Measurements from ENCODE around the gene HMBS. TPM values are rescaled to one million over a fixed set of nuclear protein-coding genes. Genes with fewer than 3 reads are reported as not detected.

The HMBS gene
- total RNA-seq, 4 donors from 2014 or later, result 9.9 to 22.1 (median 14.2) TPM

GRCh38 chr11:119051440-119052162, 33.1 kb upstream of the HMBS start:
- peaks cover 50 to 89% (median 56%) of the 10 kb centered on the region in 3 donors for H3K36me3 ChIP-seq
- DNase-seq, result no peak
- H3K9me3 ChIP-seq, result no peaks in the 10 kb centered on the region
- H3K4me1 ChIP-seq, result peaks cover 9 to 21% (median 12%) of the 10 kb centered on the region in 3 donors
- H3K27me3 ChIP-seq, result no peaks in the 10 kb centered on the region
- WGBS, 2 donors, result 63 to 75% methylated on average over 14 of the region's 17 CpGs
- TF ChIP-seq POLR2A (IDR thresholded peaks at IDR 0.05), result no peak
- TF ChIP-seq, protein P1, sequence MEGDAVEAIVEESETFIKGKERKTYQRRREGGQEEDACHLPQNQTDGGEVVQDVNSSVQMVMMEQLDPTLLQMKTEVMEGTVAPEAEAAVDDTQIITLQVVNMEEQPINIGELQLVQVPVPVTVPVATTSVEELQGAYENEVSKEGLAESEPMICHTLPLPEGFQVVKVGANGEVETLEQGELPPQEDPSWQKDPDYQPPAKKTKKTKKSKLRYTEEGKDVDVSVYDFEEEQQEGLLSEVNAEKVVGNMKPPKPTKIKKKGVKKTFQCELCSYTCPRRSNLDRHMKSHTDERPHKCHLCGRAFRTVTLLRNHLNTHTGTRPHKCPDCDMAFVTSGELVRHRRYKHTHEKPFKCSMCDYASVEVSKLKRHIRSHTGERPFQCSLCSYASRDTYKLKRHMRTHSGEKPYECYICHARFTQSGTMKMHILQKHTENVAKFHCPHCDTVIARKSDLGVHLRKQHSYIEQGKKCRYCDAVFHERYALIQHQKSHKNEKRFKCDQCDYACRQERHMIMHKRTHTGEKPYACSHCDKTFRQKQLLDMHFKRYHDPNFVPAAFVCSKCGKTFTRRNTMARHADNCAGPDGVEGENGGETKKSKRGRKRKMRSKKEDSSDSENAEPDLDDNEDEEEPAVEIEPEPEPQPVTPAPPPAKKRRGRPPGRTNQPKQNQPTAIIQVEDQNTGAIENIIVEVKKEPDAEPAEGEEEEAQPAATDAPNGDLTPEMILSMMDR (IDR thresholded peaks at IDR 0.05), result no peak
- no peak overlapping the region for H3K4me3 ChIP-seq
- intact Hi-C loops (cut with DNase I), result no loop called here
- no peak overlapping the region for H3K27ac ChIP-seq

GRCh38 chr11:119052163-119052814, 32.4 kb upstream of the HMBS start:
- Histone ChIP-seq H3K36me3 (peaks cover 44 to 82% (median 51%) of the 10 kb centered on the region in 3 donors), H3K27me3 (no peaks in the 10 kb centered on the region), H3K4me3 (no peak overlapping the region), H3K27ac (no peak overlapping the region), H3K9me3 (no peaks in the 10 kb centered on the region), H3K4me1 (peaks cover 9 to 21% (median 12%) of the 10 kb centered on the region in 3 donors)
- no peak for TF ChIP-seq POLR2A (IDR thresholded peaks at IDR 0.05)
- TF ChIP-seq, protein P1 (IDR thresholded peaks at IDR 0.05), result no peak
- 70 to 79% methylated on average over 11 to 23 of the region's 23 CpGs for WGBS, 2 donors
- intact Hi-C loops (cut with DNase I), result no loop called here
- DNase-seq, result no peak

GRCh38 chr11:119054418-119054817, 30.3 kb upstream of the HMBS start:
- intact Hi-C loops (cut with DNase I), result no loop called here
- 100% methylated on average over 6 of the region's 10 CpGs; no CpG with 5 or more reads in 1 of the 2 donors for WGBS, 2 donors
- Histone ChIP-seq H3K4me3 (no peak overlapping the region), H3K36me3 (peaks cover 26 to 60% (median 30%) of the 10 kb centered on the region in 3 donors), H3K27me3 (no peaks in the 10 kb centered on the region), H3K4me1 (peaks cover 9 to 32% (median 19%) of the 10 kb centered on the region in 3 donors), H3K27ac (no peak overlapping the region), H3K9me3 (no peaks in the 10 kb centered on the region)
- DNase-seq, result no peak
- no peak for TF ChIP-seq POLR2A (IDR thresholded peaks at IDR 0.05)
- TF ChIP-seq, protein P1 (IDR thresholded peaks at IDR 0.05), result no peak

- H3K9me3 ChIP-seq, result no peaks in the 10 kb centered on the region
- WGBS, 2 donors, result 37 to 46% methylated on average over 4 to 6 of the region's 6 CpGs
- H3K27me3 ChIP-seq, result no peaks in the 10 kb centered on the region
- intact Hi-C loops (cut with DNase I), result no loop called here
- no peak for DNase-seq
- H3K27ac ChIP-seq, result peak overlapping the region in 3 of 4 donors; percentile 87 to 94 (median 94)
- H3K36me3 ChIP-seq, result peaks cover 23 to 46% (median 26%) of the 10 kb centered on the region in 3 donors
- TF ChIP-seq, protein P1 (IDR thresholded peaks at IDR 0.05), result no peak
- TF ChIP-seq POLR2A (IDR thresholded peaks at IDR 0.05), result no peak
- H3K4me3 ChIP-seq, result peak overlapping the region; percentile 61 to 99 (median 96)
- peaks cover 9 to 32% (median 19%) of the 10 kb centered on the region in 3 donors for H3K4me1 ChIP-seq
Measured at GRCh38 chr11:119055901-119056300, 28.8 kb upstream of the HMBS start.

GRCh38 chr11:119056421-119056999, 28.2 kb upstream of the HMBS start:
- Histone ChIP-seq H3K4me1 (peaks cover 9 to 32% (median 19%) of the 10 kb centered on the region in 3 donors), H3K9me3 (no peaks in the 10 kb centered on the region), H3K27ac (peak overlapping the region; percentile 87 to 94 (median 93)), H3K27me3 (no peaks in the 10 kb centered on the region), H3K4me3 (peak overlapping the region; percentile 61 to 99 (median 96)), H3K36me3 (peaks cover 23 to 43% (median 26%) of the 10 kb centered on the region in 3 donors)
- no peak for DNase-seq
- WGBS, 2 donors, result 0 to 2% methylated on average over 3 to 13 of the region's 48 CpGs
- intact Hi-C loops (cut with DNase I), result no loop called here
- TF ChIP-seq, protein P1 (IDR thresholded peaks at IDR 0.05), result no peak
- no peak for TF ChIP-seq POLR2A (IDR thresholded peaks at IDR 0.05)
